AG09309 (cell line): ENCODE measurements around the gene ABCA13.
"Not testable (repeated sequence)": the region's sequence is repeated elsewhere in the genome, so short reads cannot be mapped to it uniquely, and the experiment has no call there.

Experiments used
- DNase-seq: peaks from one replicate; pipeline ENCODE4 v3.0.0-alpha.2; 2010; ENCODE audit warnings: low read depth
- H3K4me3 ChIP-seq: 2 replicates; pipeline ENCODE4 v1.5.1; 2011; ENCODE audit warnings: mild to moderate bottlenecking, low read depth, low read length, moderate library complexity; ENCODE audit not compliant: control insufficient read depth
- CTCF ChIP-seq: IDR thresholded peaks from 2 replicates; pipeline ENCODE4 v1.5.1; 2011; ENCODE audit warnings: mild to moderate bottlenecking, low read depth, low read length, inconsistent platforms; ENCODE audit not compliant: insufficient read depth, control insufficient read depth; ENCODE audit errors: missing control alignments

ABCA13 gene

DNA sequence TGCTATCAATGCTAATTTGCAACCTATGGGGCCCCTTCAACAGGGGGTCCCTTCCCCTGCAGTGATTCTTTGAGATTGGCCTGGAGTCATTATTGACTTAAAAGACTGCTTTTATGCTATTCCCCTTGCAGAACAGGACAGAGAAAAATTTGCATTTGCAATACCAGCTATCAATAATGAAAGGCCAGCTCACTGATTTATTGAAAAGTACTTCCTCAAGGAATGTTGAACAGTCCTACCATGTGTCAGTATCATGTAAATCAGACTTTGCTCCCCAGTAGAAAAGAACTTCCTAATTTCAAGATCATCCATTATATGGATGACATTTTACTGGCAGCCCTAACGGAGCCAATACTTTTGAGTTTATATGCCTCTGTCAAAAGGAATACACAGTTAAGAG lies 29.7 kb upstream of the ABCA13 start:
- DNase-seq = no peak
- TF ChIP-seq CTCF = no peak
- no peak overlapping the region for H3K4me3 ChIP-seq

DNA sequence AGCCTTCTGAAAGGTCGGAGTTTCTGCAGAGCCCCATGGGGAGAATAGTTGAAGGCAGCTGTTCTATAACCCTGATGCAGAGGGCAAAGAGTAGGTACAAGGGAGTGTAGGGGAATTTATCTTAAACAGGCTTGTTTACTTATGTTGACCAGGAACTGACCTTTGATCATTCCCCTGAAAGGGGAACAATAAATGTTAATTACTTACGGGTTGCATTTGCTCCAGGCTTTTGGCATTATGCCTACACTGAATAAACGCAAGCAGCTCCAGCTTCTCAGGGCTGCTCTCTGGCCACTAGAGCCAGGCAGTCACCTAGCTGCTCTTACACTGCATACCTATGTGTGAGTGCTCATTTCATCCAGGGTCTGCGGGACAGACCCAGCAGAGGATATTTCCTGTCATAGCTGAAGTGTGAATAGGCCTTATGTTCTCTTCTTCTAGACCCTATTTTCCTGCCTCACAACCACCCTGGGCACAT lies 26.9 kb upstream of the ABCA13 start:
- no peak for TF ChIP-seq CTCF
- H3K4me3 ChIP-seq = no peak overlapping the region
- DNase-seq = no peak

DNA sequence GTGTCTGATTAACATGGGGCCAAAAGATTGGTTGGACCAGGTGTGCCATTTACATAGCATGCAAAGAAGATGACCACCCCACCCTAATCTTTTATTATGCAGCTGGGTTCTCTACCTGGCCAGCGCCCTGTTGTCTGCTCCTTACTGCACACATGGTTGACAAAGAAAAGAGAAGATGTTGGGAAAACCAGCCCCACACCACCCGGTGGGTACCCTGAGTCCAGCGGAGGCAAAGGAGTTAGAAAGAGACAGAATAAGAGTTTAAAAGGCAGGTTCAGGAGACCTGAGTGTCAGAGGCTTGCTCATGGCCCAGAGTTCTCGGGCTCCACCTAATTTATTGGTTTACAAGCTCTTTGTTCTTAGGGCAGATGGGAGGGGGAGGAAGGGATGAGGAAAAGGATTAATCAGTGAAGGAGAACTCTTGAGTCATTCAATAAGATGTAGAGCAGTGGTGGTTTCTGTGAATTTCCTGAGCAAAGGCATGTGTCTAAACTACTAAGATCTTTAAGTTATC lies 24.1 kb upstream of the ABCA13 start:
- no peak for TF ChIP-seq CTCF
- no peak for DNase-seq
- H3K4me3 ChIP-seq = no peak overlapping the region

DNA sequence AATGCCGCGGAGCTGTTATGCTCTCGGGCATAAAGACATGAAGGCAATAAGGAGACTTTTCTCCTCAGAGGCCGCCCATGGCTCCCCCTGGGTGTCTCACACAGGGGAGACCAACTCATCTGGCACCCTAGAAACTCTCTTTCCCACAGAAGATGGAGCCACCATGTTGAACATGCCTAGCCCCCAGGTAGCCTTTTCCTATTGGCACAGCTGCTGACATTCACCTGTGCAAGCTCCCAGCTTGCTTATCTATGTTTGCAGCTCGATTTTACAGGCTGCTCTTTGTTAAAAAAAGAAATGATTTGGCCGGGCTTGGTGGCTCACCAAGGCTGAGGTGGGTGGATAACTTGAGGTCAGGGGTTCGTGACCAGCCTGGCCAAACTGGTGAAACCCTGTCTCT lies 23.6 kb upstream of the ABCA13 start:
- H3K4me3 ChIP-seq = not testable (repeated sequence)

DNA sequence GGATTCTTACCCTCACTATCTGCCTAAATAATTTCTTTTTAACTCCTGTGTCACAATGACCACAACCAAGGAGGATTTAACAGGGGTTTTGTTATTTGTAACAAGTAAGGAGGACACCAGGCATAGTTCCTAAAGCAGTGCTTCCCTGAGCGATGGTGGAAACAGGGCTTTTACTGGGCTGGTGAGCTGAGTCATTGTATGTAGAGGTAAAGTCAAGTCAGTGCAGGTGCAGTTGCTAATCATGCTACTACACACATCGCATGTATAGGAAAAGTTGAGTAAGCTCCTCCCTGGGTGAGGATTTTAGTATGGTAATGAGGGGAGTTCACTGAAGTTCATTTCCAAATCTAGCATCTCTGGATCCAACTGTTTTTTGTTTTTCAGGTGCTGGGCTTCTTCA lies 22.9 kb upstream of the ABCA13 start:
- no peak for DNase-seq
- no peak for TF ChIP-seq CTCF
- H3K4me3 ChIP-seq = no peak overlapping the region

More for the DNA sequence above, 23.6 kb upstream of the ABCA13 start:
- not testable (repeated sequence) for DNase-seq

DNA sequence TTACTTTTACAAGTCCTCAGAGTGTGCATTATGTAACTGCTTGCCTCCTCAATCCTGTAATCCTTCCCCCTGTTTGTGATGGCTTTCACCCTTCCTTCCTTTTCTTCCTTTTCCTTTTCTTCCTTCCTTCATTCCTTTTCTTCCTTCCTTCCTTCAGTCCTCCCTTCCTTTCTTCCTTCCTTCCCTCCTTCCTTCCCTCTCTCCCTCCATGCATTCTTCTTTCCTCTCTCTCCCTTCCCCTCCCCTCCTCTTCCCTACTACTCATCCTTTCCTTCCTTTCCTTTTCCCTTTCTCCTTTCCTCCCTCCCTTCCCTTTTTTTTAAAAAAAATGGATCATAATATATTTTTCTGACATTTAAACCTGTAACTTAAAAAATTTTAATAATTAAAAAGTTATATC lies 22.2 kb upstream of the ABCA13 start:
- TF ChIP-seq CTCF = no peak
- no peak for DNase-seq

DNA sequence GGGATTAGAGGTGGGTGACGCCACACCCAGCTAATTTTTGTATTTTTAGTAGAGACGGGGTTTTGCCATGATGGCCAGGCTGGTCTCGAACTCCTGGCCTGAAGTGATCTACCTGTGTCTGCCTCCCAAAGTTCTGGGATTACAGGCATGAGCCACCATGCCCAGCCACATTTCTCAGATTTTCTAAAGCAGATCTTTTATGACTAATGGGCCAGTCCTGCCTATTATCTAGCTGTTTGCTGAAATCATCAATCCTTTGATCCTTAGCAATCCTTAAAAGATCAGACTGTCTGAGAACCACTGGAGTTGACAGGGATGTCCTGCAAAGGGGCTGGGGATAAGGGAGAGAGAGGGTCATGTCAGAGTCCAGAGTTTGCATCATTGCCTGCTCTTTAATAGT lies 21.2 kb upstream of the ABCA13 start:
- no peak overlapping the region for H3K4me3 ChIP-seq
- no peak for DNase-seq
- TF ChIP-seq CTCF = no peak

More for the DNA sequence above, 22.2 kb upstream of the ABCA13 start:
- H3K4me3 ChIP-seq = no peak overlapping the region
